ENCODE results near the gene B3GALT6.

GRCh38 chr1:1238702-1239178 is 6.7 kb downstream of the B3GALT6 start:
- TF ChIP-seq FOXA1 (IDR thresholded peaks at IDR 0.05) (no peak), HDGF (IDR thresholded peaks at IDR 0.05; ENCODE audit: borderline replicate concordance) (no peak), NFRKB (IDR thresholded peaks at IDR 0.05) (no peak), ELF4 (IDR thresholded peaks at IDR 0.05) (no peak), FOXK2 (IDR thresholded peaks at IDR 0.05) (no peak), TARDBP (IDR thresholded peaks at IDR 0.05) (no peak)
- TF ChIP-seq, protein P1, sequence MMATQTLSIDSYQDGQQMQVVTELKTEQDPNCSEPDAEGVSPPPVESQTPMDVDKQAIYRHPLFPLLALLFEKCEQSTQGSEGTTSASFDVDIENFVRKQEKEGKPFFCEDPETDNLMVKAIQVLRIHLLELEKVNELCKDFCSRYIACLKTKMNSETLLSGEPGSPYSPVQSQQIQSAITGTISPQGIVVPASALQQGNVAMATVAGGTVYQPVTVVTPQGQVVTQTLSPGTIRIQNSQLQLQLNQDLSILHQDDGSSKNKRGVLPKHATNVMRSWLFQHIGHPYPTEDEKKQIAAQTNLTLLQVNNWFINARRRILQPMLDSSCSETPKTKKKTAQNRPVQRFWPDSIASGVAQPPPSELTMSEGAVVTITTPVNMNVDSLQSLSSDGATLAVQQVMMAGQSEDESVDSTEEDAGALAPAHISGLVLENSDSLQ (IDR thresholded peaks at IDR 0.05), result no peak

Measured in HEK293T (cell line).